ENCODE results near the gene FAM83E. TPM values are rescaled to one million over a fixed set of nuclear protein-coding genes. Genes with fewer than 3 reads are reported as not detected.
A peak's percentile ranks its signal among the peaks of the same experiment; 100 is the strongest.

FAM83E gene
- total RNA-seq, 1 donor from 2014 or later = 31.1 TPM

DNA sequence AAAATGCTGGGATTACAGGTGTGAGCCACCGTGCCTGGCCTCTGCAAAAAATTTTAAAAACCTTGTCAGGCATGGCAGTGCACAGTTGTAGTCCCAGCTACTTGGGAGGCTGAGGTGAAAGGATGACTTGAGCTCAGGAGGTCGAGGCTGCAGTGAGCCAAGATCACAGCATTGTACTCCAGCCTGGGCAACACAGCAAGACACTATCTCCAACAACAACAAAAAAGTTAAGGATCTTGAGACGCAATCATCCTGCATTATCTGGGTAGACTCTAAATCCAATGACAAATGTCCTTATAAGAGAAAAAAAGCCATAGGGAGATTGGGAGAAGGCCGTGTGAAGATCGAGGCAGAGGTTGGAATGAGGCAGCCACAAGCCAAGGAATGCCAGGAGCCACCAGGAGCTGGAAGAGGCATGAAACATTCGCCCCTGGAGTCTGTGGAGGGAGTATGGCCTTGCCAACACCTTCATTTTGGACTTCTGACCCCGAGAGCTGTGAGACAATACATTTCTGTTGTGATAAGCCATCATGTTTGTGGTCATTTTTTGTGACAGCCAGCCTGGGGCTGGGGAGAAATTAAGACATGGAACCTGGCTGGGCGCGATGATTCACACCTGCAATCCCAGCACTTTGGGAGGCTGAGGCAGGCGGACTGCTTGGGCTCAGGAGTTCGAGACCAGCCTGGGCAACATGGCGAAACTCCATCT is 36.3 kb upstream of the FAM83E start:
- no peaks in the 10 kb centered on the region for H3K9me3 ChIP-seq
- intact Hi-C loops (cut with DNase I) = no loop called here
- no peak overlapping the region for H3K4me3 ChIP-seq
- H3K27ac ChIP-seq = no peak overlapping the region
- TF ChIP-seq, protein P1, sequence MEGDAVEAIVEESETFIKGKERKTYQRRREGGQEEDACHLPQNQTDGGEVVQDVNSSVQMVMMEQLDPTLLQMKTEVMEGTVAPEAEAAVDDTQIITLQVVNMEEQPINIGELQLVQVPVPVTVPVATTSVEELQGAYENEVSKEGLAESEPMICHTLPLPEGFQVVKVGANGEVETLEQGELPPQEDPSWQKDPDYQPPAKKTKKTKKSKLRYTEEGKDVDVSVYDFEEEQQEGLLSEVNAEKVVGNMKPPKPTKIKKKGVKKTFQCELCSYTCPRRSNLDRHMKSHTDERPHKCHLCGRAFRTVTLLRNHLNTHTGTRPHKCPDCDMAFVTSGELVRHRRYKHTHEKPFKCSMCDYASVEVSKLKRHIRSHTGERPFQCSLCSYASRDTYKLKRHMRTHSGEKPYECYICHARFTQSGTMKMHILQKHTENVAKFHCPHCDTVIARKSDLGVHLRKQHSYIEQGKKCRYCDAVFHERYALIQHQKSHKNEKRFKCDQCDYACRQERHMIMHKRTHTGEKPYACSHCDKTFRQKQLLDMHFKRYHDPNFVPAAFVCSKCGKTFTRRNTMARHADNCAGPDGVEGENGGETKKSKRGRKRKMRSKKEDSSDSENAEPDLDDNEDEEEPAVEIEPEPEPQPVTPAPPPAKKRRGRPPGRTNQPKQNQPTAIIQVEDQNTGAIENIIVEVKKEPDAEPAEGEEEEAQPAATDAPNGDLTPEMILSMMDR (IDR thresholded peaks at IDR 0.05) = no peak
- ATAC-seq = no peak
- DNase-seq = no peak
- no peaks in the 10 kb centered on the region for H3K36me3 ChIP-seq
- peaks cover 7% of the 10 kb centered on the region for H3K4me1 ChIP-seq
- no peaks in the 10 kb centered on the region for H3K27me3 ChIP-seq

DNA sequence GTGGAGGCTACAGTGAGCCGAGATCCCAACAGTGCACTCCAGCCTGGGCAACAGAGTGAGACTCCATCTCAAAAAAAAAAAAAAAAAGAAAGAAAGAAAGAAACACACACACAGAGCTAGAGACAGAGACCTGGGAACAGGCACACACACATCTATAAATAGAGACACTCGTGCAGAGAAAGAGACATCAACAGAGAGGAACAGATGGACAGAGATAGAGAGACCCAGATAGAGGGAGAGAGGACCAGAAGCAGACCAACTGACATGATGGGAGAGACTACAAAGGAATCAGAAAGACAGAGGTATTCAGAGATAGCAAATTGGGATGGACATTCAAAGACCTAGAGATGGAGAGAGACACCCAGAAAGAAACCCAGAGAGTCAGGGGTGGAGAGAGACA is 33.3 kb upstream of the FAM83E start:
- no peak overlapping the region for H3K4me3 ChIP-seq
- TF ChIP-seq, protein P1 (IDR thresholded peaks at IDR 0.05) = no peak
- intact Hi-C loops (cut with DNase I) = no loop called here
- peaks cover 21% of the 10 kb centered on the region for H3K4me1 ChIP-seq
- H3K9me3 ChIP-seq = no peaks in the 10 kb centered on the region
- no peak for ATAC-seq
- H3K27me3 ChIP-seq = no peaks in the 10 kb centered on the region
- no peaks in the 10 kb centered on the region for H3K36me3 ChIP-seq
- DNase-seq = no peak
- H3K27ac ChIP-seq = no peak overlapping the region

DNA sequence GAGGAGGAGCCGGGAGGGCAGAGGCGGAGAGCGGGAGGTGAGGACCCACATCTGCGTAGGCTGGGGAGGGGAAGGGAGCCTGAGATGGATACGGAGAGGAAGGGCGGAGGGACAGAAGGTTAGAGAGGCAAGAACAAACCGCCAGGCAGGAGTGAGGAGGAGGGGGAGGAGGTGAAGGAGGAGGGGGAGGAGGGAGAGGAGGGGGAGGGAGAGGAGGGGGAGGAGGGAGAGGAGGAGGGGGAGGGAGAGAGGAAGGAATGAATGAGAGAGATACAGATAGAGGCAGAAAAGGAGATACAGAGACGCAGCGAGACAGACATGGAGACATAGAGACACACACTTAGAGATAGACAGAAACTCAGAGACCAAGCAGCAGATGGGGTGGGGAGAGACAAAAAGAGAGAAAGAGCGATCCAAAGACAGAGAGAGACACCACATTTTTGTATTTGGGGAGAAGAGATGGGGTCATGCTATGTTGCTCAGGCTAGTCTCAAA is 31.9 kb upstream of the FAM83E start:
- Histone ChIP-seq H3K27ac (peak overlapping the region; percentile 66), H3K4me1 (peaks cover 21% of the 10 kb centered on the region), H3K36me3 (no peaks in the 10 kb centered on the region), H3K9me3 (no peaks in the 10 kb centered on the region), H3K4me3 (peak overlapping the region; percentile 56), H3K27me3 (no peaks in the 10 kb centered on the region)
- TF ChIP-seq, protein P1 (IDR thresholded peaks at IDR 0.05) = no peak
- intact Hi-C loops (cut with DNase I) = no loop called here
- DNase-seq (no peak), ATAC-seq (no peak)

DNA sequence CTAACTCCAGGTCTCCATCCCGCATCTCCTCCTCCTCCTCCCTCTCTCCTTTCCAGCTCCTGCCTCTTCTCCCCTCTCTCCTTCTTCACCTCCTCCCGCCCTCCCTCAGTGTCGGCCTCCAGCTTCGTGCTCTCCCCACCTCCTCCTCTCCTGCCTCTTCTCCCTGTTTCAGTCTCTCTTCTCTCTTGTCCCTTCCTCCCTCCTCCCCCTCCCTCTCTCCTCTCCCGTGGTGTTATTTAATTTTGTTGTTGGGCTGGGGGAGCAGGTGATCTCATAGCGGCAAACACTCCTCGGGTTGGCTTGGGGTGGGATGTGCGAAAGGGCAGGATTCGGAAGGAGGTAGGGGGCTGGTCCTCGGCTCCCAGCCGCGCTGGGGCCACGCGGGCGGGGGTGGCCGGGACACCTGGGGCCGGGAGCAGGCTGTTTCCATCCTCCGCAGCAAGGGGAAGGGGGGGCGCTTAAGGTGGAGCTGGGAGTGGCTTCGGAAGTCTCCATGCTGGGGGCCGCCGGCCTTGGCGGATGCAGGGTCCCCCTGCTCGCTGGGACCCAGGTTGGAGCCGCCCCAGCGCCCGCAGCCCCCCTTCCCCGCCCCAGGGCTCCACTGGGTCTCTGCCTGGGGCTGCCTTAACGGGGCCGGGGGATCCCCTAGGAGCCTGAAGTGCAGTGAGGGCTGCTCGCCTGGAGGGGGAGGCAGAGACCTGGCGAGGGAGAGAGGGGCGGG is 31.3 kb upstream of the FAM83E start, which contains the start of gene CA11:
CA11 (minus strand) TSS at position 187 of the 721 bp plus-strand sequence. CDS start 555 bp downstream, outside the sequence.
- intact Hi-C loops (cut with DNase I) = no loop called here
- peak; percentile 95 for DNase-seq
- Histone ChIP-seq H3K4me3 (peak within 1 kb of the TSS; percentile 56), H3K27ac (peak within 1 kb of the TSS; percentile 66), H3K27me3 (no peaks in the 10 kb centered on the region), H3K36me3 (no peaks in the 10 kb centered on the region), H3K9me3 (no peaks in the 10 kb centered on the region), H3K4me1 (peaks cover 21% of the 10 kb centered on the region)
- TF ChIP-seq, protein P1 (IDR thresholded peaks at IDR 0.05) = peak; percentile 87
- ATAC-seq = peak; percentile 96

DNA sequence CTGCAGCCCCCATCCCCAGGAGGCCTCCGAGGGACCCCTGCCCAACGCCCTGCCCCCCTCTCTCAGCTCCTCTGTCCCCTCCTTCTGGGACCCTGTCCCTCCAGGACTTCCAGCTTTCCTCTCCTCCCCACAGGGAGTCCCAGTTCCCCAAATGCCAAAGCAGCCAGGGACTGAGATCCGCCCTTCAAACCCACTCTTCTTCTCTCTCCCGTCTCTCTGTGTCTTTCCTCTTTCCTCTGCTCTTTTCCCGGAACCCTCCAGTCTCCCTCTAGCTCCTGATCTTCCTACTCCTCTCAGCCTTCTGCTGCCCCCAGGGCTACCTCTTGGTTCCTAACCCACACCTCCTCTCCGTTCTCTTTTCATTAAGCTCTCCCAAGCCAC is 30.7 kb upstream of the FAM83E start:
- ATAC-seq (peak; percentile 1), DNase-seq (no peak)
- Histone ChIP-seq H3K4me1 (peaks cover 21% of the 10 kb centered on the region), H3K36me3 (no peaks in the 10 kb centered on the region), H3K9me3 (no peaks in the 10 kb centered on the region), H3K27ac (peak overlapping the region; percentile 66), H3K4me3 (peak overlapping the region; percentile 56), H3K27me3 (no peaks in the 10 kb centered on the region)
- intact Hi-C loops (cut with DNase I) = no loop called here
- TF ChIP-seq, protein P1 (IDR thresholded peaks at IDR 0.05) = no peak

Data from upper lobe of right lung (tissue), 1 donor.